Effector memory CD8-positive, alpha-beta T cell (primary cell): Measurements from ENCODE around the gene AICDA.

Experiments
- ATAC-seq: fragments of 150-1000 bp; cut with Tn5 transposase; replicated peaks from 2 replicates; pipeline ENCODE4 v1.10.0; 2021; ENCODE audit warnings: mild to moderate bottlenecking, moderate library complexity
- DNase-seq, 3 experiments: peaks; one replicate each; pipeline ENCODE4 v3.0.0; 2021
- H3K27ac Mint-ChIP-seq, 2 donors: one replicate each; pipeline ENCODE4 v1.8.0; 2022; ENCODE audit warnings: mild to moderate bottlenecking in 2 of 2, mixed read lengths in 2 of 2, moderate library complexity in 2 of 2
- H3K27me3 Mint-ChIP-seq, 2 donors: one replicate each; pipeline ENCODE4 v1.8.0; 2022; ENCODE audit warnings: mixed read lengths in 2 of 2
- H3K36me3 Mint-ChIP-seq: one replicate; pipeline ENCODE4 v1.8.0; 2022; ENCODE audit warnings: mild to moderate bottlenecking, moderate library complexity, mixed read lengths; ENCODE audit not compliant: insufficient read depth
- H3K4me1 Mint-ChIP-seq, 2 donors: one replicate each; pipeline ENCODE4 v1.8.0; 2022; ENCODE audit warnings: low read depth in 2 of 2, mixed read lengths in 2 of 2
- H3K4me3 Mint-ChIP-seq, 2 donors: one replicate each; pipeline ENCODE4 v1.8.0; 2022; ENCODE audit warnings: mild to moderate bottlenecking in 2 of 2, mixed read lengths in 2 of 2, moderate library complexity in 2 of 2
- H3K9me3 Mint-ChIP-seq, 2 donors: one replicate each; pipeline ENCODE4 v1.8.0; 2022; ENCODE audit warnings: mixed read lengths in 2 of 2
- total RNA-seq, 9 experiments: gene quantifications; one replicate each; lab custom pipeline; 2026; lab: John Stamatoyannopoulos, UW

AICDA gene
- 0 to 0.12 (median 0) reads per million in 9 experiments for total RNA-seq

GRCh38 chr12:8612629-8613028 lies at the start of gene AICDA:
TSS of gene AICDA (minus strand) at chr12:8612859. CDS start at chr12:8612767, 92 bp downstream.
- no peaks in the 10 kb centered on the region for H3K9me3 Mint-ChIP-seq
- no peak within 1 kb of the TSS for H3K27ac Mint-ChIP-seq
- no peaks in the 10 kb centered on the region for H3K27me3 Mint-ChIP-seq
- ATAC-seq (no peak), DNase-seq (no peak)
- peaks cover 5 to 7% of the 10 kb centered on the region in 2 donors for H3K4me1 Mint-ChIP-seq
- peaks cover 3% of the 10 kb centered on the region for H3K36me3 Mint-ChIP-seq
- H3K4me3 Mint-ChIP-seq: no peak within 1 kb of the TSS

- H3K36me3 Mint-ChIP-seq: no peaks in the 10 kb centered on the region
- no peaks in the 10 kb centered on the region for H3K9me3 Mint-ChIP-seq
- ATAC-seq (no peak), DNase-seq (no peak)
- H3K4me1 Mint-ChIP-seq: no peaks in the 10 kb centered on the region
- H3K4me3 Mint-ChIP-seq: no peak overlapping the region
- H3K27ac Mint-ChIP-seq: no peak overlapping the region
- peaks cover 0 to 12% of the 10 kb centered on the region in 2 donors for H3K27me3 Mint-ChIP-seq
Observed at GRCh38 chr12:8661751-8662150, 49.1 kb upstream of the AICDA start.

- Mint-ChIP-seq H3K27me3 (peaks cover 0 to 12% of the 10 kb centered on the region in 2 donors), H3K4me3 (no peak overlapping the region), H3K27ac (no peak overlapping the region), H3K9me3 (no peaks in the 10 kb centered on the region), H3K4me1 (no peaks in the 10 kb centered on the region), H3K36me3 (no peaks in the 10 kb centered on the region)
- ATAC-seq (no peak), DNase-seq (no peak)
Observed at GRCh38 chr12:8661016-8661415, 48.4 kb upstream of the AICDA start.

- Mint-ChIP-seq H3K36me3 (no peaks in the 10 kb centered on the region), H3K9me3 (no peaks in the 10 kb centered on the region), H3K27me3 (peaks cover 0 to 6% of the 10 kb centered on the region in 2 donors), H3K4me3 (no peak overlapping the region), H3K27ac (no peak overlapping the region), H3K4me1 (no peaks in the 10 kb centered on the region)
- ATAC-seq (no peak), DNase-seq (no peak)
Observed at GRCh38 chr12:8658346-8658745, 45.7 kb upstream of the AICDA start.

- peaks cover 0 to 6% of the 10 kb centered on the region in 2 donors for H3K27me3 Mint-ChIP-seq
- no peak overlapping the region for H3K27ac Mint-ChIP-seq
- H3K4me3 Mint-ChIP-seq: no peak overlapping the region
- no peaks in the 10 kb centered on the region for H3K36me3 Mint-ChIP-seq
- no peaks in the 10 kb centered on the region for H3K9me3 Mint-ChIP-seq
- DNase-seq: no peak
- no peak for ATAC-seq
- H3K4me1 Mint-ChIP-seq: no peaks in the 10 kb centered on the region
Observed at GRCh38 chr12:8655421-8655820, 42.8 kb upstream of the AICDA start.

GRCh38 chr12:8648576-8649205 lies 36.0 kb upstream of the AICDA start:
- ATAC-seq: peak; percentile 47
- DNase-seq: peak in 2 of 3 experiments; percentile 31
- H3K27me3 Mint-ChIP-seq: no peaks in the 10 kb centered on the region
- H3K36me3 Mint-ChIP-seq: peaks cover 4% of the 10 kb centered on the region
- H3K4me1 Mint-ChIP-seq: peaks cover 32 to 47% of the 10 kb centered on the region in 2 donors
- peak overlapping the region in 1 of 2 donors; percentile 3 for H3K27ac Mint-ChIP-seq
- peak overlapping the region in 1 of 2 donors; percentile 25 for H3K4me3 Mint-ChIP-seq
- no peaks in the 10 kb centered on the region for H3K9me3 Mint-ChIP-seq

- H3K27me3 Mint-ChIP-seq: no peaks in the 10 kb centered on the region
- H3K27ac Mint-ChIP-seq: no peak overlapping the region
- no peak overlapping the region for H3K4me3 Mint-ChIP-seq
- H3K9me3 Mint-ChIP-seq: no peaks in the 10 kb centered on the region
- H3K4me1 Mint-ChIP-seq: peaks cover 32 to 50% of the 10 kb centered on the region in 2 donors
- ATAC-seq (no peak), DNase-seq (no peak)
- peaks cover 4% of the 10 kb centered on the region for H3K36me3 Mint-ChIP-seq
Observed at GRCh38 chr12:8647968-8648367, 35.3 kb upstream of the AICDA start.

GRCh38 chr12:8644345-8645248 lies 31.9 kb upstream of the AICDA start:
- Mint-ChIP-seq H3K4me1 (peaks cover 32 to 43% of the 10 kb centered on the region in 2 donors), H3K9me3 (no peaks in the 10 kb centered on the region), H3K27ac (peak overlapping the region; percentile 93 to 95), H3K4me3 (peak overlapping the region; percentile 78 to 79), H3K27me3 (no peaks in the 10 kb centered on the region), H3K36me3 (peaks cover 4% of the 10 kb centered on the region)
- DNase-seq (peak; percentile 17 to 38 (median 23)), ATAC-seq (peak; percentile 86)

- Mint-ChIP-seq H3K27me3 (no peaks in the 10 kb centered on the region), H3K4me1 (peaks cover 23 to 28% of the 10 kb centered on the region in 2 donors)
Observed at GRCh38 chr12:8642775-8643174, 30.1 kb upstream of the AICDA start.

GRCh38 chr12:8639936-8640335 lies 27.3 kb upstream of the AICDA start:
- ATAC-seq (no peak), DNase-seq (no peak)
- no peak overlapping the region for H3K4me3 Mint-ChIP-seq
- H3K27me3 Mint-ChIP-seq: no peaks in the 10 kb centered on the region
- peak overlapping the region; percentile 64 to 66 for H3K27ac Mint-ChIP-seq
- no peaks in the 10 kb centered on the region for H3K9me3 Mint-ChIP-seq
- H3K4me1 Mint-ChIP-seq: peaks cover 17 to 20% of the 10 kb centered on the region in 2 donors
- peaks cover under 1% of the 10 kb centered on the region for H3K36me3 Mint-ChIP-seq

More at GRCh38 chr12:8642775-8643174, 30.1 kb upstream of the AICDA start:
- DNase-seq: no peak
- no peak overlapping the region for H3K4me3 Mint-ChIP-seq
- H3K9me3 Mint-ChIP-seq: no peaks in the 10 kb centered on the region
- no peak for ATAC-seq
- H3K36me3 Mint-ChIP-seq: peaks cover 4% of the 10 kb centered on the region
- no peak overlapping the region for H3K27ac Mint-ChIP-seq

- no peaks in the 10 kb centered on the region for H3K27me3 Mint-ChIP-seq
- DNase-seq (no peak), ATAC-seq (no peak)
- peaks cover 7 to 10% of the 10 kb centered on the region in 2 donors for H3K4me1 Mint-ChIP-seq
- H3K4me3 Mint-ChIP-seq: no peak overlapping the region
- no peaks in the 10 kb centered on the region for H3K9me3 Mint-ChIP-seq
- no peaks in the 10 kb centered on the region for H3K36me3 Mint-ChIP-seq
- no peak overlapping the region for H3K27ac Mint-ChIP-seq
Observed at GRCh38 chr12:8638951-8639350, 26.3 kb upstream of the AICDA start.

- Mint-ChIP-seq H3K27ac (peak overlapping the region in 1 of 2 donors; percentile 70), H3K9me3 (no peaks in the 10 kb centered on the region), H3K4me3 (no peak overlapping the region), H3K36me3 (no peaks in the 10 kb centered on the region), H3K27me3 (no peaks in the 10 kb centered on the region), H3K4me1 (peaks cover 4 to 5% of the 10 kb centered on the region in 2 donors)
- DNase-seq: no peak
- ATAC-seq: no peak
Observed at GRCh38 chr12:8637666-8638065, 25.0 kb upstream of the AICDA start.

GRCh38 chr12:8637244-8637643 lies 24.6 kb upstream of the AICDA start:
- no peak overlapping the region for H3K27ac Mint-ChIP-seq
- no peaks in the 10 kb centered on the region for H3K27me3 Mint-ChIP-seq
- H3K4me3 Mint-ChIP-seq: no peak overlapping the region
- H3K36me3 Mint-ChIP-seq: no peaks in the 10 kb centered on the region
- no peaks in the 10 kb centered on the region for H3K9me3 Mint-ChIP-seq
- no peak for DNase-seq
- no peak for ATAC-seq
- H3K4me1 Mint-ChIP-seq: peaks cover 4 to 5% of the 10 kb centered on the region in 2 donors
